GM19455 (cell line): ENCODE data around the gene CMTM7.

ENCODE experiments used
- ATAC-seq: cut with Tn5 transposase; IDR thresholded peaks from one replicate; pipeline ENCODE4 v1.9.1; 2021; ENCODE audit not compliant: unreplicated experiment

The CMTM7 gene, protein sequence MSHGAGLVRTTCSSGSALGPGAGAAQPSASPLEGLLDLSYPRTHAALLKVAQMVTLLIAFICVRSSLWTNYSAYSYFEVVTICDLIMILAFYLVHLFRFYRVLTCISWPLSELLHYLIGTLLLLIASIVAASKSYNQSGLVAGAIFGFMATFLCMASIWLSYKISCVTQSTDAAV

DNA sequence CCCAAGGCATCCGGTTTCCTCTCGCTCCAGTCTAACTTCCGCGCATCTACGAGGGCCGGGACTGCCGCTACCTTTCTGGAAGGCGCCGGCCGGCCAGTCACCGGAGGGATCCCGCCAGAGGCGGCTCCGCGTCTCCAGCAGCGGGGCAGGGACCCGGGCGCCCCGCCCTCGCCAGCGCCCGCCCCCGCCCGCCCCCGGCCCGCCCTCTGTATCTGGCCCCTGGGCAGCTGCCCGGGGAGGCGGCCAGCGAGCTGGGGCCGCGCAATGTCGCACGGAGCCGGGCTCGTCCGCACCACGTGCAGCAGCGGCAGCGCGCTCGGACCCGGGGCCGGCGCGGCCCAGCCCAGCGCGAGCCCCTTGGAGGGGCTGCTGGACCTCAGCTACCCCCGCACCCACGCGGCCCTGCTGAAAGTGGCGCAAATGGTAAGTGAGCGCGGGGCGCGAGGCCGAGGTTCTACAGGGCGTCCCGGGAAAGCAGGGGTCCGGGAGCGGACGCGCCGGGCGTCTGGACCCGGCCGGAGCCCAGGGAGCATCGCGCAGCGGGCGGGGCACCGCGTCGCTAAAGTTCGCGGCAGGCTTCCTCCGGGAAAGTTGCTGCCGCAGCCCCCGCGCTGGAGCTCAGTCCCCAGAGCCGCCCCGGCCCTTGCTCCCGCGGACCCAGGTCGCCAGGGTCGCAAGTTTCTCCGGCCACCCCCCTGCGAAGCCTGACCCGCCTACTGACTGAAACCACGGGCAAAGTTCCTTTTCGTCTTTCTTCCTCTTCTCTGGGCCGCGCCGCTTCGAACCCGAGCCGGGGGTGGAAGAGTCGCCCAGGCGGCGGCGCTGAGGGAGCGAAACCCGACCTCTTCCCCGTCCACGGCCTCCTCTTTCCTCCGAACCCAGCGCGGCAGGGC lies at the start of gene CMTM7:
CMTM7 (plus strand) TSS at position 211 of the 893 bp plus-strand sequence; CDS start at position 265, 54 bp downstream.
- peak; percentile 58 for ATAC-seq

DNA sequence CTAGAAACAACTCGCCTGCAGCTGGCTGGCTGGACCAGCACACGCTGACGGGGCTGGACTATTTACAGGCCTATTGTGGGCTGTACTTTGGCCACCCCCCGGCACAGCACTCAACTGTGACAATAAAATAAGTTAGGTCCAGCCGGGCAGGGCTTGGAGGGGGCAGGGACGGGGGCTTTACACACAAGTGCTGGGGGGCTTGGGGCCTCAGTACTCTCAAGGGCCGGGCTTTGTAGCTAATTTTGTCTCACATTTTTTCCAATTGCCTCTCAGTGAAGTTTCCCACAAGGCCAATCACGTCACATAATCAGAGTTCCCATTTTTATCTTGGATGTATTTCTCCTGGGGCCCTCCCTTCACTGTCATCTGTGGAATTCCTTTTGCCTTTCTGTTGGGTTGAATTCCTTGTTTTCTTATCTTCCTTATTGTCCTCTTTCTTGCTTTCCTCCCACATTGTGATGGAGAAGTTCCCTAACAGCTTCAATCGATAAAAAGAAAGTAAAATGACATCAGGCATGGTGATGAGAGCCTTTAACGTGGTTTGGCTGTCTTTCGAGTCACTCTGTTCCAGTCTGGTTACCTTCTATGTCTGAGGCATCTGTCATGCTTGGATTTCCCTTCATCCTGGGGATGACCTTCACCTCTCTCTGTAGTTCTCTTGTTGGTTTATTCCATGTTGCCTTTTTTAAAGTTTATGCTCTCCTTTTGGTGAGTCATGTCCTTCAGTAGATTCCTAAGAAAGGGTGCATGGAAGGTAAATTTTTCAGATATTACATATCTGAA lies 44.1 kb upstream of the CMTM7 start:
- no peak for ATAC-seq

DNA sequence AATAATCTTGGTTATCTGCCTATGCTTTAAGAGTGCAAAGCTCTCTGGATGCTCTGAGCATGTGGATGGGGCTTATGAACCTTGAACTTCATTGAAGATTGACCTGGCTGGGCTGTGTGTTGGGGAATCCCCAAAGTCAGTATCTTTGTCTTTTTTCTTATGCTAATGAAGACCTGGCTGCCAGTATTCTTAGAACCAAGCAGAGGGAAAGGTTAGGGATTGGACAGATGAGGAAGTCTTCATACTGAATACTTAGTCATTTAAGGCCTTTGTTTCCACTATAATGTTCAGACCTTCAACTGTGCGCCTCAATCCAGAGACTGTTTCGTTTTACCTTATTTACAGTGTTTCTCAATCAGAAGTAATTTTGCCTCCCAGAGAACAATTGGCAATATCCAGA lies 42.5 kb upstream of the CMTM7 start:
- no peak for ATAC-seq

DNA sequence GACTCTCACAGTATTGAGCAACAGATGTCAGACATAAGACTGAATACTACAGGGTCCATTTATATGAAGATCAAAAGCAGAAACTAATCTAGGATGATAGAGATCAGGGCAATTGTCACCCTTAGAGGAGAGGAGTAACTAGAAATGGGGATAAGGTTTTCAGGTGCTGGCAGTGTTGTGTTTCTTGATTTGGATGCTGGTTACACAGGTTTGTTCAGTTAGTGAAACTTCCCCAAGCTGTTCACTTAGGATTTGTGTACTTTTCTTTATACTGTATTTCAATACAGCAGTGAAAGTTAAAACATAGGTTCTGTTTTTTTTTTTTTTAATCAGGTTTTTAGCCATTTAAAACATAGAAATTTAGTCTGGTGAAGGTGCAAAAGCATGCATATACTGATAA lies 39.1 kb upstream of the CMTM7 start:
- ATAC-seq: no peak

DNA sequence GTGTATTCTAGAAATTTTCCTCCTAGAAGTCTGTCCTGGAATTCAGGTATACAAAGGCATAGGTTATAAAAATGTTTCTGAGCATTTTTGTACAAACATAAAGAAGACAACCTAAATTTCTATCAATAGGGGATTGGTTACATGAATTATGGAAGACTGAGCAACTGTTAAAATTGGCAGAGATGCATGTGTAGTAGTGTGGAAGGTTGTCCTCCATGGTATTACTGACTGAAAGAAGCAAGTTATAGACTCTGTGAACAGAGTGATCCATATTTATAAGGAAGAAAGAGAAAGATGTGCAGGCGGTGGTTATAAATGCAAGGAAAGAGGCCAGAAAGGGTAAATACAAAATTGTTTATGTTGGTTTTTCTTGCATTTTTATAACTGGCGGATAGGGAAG lies 38.3 kb upstream of the CMTM7 start:
- ATAC-seq: no peak

DNA sequence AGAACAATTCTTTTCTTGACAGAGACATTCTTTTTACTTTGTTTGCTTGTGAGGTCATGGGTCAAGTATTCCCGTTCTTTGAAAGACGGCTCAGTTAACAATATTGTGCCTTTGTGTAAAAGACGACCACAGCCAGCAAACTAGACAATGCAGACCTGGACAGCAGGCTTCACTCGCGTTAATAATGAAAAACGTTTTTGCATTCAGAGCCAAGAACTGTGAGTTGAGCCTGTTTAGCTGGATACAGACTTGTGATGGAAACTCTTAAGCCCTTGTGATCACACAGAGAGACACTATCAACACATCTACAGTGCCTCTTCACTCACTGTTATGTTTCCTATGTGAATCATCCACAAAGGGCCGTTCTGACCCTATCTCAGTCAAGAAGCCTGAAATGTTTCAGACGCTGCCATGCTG lies 37.3 kb upstream of the CMTM7 start:
- ATAC-seq: no peak

DNA sequence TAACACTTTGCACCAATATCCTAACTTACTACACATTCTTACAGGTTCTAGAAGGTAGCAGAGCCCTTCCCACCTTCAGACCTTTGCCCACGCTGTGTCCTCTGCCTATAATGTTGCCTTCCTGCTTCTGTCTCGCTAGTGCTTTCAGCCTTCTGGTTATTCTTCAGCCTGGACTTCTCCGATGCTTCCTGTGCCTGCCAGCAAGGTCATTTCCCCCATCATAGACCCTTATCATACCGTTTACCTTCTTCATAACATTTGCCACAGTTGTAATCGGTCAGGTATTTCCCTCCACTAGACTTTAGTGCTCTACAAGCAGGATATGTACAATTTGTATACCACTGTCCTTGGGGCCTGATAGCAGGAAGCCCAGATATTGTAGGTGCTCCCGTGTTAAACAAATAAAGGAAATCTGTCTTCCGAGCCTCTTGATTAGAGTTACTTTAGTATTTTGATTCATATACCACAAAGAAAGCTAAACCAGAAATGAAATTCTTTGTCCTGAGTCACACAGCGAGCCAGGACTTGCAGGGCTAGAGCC lies 35.8 kb upstream of the CMTM7 start:
- ATAC-seq: no peak

DNA sequence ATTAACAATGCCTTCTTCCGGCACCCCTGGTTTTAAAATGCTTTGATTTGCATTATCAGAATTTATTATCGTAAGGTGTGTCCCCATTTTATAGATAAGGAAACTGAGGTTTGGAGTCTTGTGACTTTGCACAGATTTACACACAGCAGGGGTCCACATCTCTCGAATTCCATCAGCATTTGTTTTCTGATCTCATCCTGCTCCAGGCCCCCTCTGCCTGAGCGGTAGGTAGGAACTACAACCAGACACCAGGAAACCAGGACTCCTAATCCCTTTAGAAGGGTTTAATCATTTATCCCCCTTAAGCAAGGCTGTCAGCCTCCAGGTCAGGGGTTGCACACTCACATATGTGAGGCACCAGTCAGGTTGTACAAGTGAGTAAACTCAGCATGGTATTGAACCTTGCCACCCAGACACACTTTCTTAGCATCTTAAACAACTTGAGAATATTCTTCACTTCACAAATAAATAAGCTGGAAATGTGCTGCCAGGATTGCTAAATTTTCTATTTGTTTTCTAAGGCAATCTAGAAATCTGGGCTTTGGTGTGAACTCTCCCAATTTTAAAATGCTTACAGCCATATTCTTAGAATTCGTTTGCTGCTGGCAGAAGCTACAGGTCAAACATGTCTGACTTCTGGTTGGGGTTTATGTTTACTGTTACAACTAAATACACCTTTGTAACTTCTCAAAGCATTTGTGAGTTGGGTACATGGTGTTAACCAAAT lies 31.7 kb upstream of the CMTM7 start:
- ATAC-seq: no peak

DNA sequence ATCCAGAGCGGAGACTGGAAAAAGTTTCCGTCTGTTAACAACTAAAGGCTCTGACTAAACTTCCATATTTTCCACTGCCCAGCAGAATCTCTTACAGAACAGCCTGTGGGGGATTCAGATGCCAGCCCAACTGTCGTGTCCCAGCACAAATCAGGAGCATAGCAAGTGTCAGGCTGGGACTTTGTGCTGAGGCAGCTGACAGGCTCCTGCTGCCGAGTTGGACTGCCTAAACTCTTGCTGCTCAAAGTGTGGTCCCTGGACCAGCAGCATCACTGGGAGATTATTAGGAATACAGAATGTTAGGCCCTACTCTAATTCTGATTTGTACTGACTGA lies 31.2 kb upstream of the CMTM7 start:
- ATAC-seq: no peak

DNA sequence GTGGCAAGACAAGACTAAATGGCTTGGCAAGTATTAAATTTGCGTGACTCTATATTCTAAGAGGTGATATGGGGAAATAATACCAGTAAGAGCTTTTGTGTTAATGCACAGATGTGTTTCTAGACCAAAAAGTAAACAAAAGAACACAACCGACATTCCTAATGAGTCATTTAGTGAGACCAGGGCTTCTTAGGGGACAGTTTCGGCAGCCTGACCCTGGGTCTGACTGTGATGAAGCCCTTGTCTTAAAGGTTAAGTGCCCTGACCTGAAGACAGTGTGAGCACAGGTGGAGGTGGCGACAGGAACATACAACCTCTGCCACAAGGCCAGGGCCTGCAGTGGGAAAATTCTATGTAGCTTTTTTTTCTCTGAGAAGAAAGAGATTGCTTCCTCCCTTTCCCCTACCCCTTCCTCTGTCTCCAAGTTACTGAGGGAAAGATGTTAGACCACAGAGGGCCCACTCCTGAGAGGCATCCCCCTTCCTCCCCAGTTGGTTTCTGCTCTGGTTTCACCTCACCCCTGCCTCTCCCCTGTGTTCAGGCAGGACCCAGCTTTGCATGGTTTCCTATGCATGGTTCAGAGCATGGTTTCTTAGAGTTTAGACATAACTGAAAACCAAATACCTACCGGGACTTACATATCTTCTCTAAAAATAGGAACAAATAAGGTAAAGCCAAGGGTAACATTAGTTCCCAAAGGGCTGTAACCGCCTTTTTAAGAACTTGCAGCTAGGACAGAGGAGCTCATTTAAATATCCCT lies 24.8 kb upstream of the CMTM7 start:
- peak; percentile 50 for ATAC-seq

DNA sequence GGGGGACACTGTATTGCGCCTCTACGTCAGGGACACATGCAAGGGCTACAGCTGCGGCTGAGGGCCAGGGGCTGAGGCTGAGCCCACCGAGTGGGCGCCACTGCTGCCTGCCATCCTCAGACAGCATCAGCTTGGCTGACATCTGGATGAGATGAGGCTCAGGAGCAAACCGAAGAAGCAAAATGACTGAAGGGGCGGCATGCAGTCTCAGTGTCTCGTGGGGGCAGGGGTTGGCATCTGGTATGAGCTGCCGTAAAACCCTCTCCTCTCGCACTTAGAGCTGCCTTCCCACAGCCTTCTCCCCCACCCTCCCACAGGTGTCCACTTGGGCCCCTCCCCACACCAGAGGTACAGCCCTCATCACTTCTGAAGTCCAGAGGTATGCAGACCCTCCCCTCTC lies 24.2 kb upstream of the CMTM7 start:
- ATAC-seq: no peak

DNA sequence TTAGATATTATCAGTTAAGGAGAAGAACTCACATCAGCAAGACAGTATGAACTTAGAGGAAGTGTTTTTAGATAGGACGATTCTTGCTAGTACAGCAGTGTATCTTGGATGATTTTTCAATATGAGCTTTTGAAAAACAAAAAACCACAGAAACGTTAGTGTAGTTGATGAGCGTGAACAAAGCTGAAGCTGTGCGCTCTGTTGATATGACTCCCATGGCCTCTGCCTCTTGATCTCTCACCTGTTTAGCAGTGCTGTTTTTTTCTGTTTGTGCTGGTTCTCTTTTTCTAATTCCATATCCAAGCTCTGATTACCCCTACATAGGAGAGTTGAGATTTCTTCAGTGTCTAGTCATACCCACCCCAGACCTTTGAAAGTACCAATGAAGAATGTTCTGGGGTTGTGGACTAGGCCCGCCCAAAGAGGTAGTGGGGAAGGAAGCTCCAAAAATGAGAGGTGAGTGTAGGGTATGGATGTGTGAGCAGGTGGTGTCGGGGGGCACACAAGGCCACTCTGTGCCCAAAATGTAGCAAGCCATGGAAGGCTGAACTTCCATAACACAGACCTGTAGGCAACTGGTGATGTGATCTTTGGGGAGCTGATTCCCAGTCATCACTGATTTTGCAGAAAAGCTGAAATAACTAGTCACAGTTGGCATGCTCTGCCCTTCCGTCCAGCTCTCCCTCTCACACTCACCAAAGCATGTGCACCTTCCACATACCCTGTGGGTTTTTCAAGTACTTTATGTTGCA lies 20.0 kb upstream of the CMTM7 start:
- ATAC-seq: no peak

DNA sequence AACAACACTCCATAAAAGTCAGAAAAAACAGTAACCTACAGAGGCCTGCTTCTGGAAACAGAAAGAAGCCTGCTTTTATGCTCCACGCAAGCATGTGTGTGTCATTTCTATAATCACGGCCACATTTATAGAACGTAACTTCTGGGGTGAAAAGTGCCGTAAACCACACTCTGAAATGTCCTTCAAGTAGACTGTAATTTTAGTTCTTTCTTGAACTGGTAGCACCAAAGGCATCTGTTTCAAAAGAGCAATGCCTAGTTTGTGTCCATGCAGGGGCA lies 19.5 kb upstream of the CMTM7 start:
- ATAC-seq: no peak

DNA sequence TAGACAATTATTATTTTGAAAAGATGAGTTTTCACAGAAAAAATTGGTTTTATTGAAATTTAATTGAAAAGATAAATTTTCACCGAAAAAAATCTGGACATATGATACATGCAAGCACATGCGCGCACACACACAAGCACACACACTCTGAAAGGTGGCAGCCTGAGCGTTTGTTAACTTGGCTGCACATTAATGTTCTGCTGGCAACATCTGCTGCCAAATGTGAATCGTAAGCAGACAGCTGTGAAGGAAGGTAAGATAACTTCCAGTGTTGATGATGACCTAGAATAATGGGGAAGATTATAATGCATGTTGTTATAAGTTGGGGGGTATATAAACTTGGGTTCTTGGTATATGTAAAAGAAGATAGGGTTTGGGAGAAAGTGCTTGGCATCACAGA lies 18.4 kb upstream of the CMTM7 start:
- ATAC-seq: no peak

DNA sequence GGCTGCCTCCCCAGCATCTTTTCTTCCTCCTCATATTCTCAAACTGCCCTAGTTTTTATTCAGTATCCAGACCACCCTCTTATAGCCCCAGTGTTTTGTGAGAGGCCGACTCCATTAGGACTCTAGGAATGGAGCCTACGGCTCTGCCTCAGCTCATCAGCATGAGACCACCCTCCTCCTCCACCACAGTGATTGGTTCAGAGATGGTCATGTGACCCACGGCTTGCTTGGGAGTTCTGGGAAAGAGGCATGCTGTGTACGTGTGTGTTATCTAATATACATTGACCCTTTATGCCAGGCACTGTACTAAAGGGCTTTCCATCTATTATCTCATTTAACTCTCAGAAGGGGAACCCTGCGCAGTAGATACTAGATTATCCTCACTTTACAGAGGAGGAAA lies 17.8 kb upstream of the CMTM7 start:
- no peak for ATAC-seq

DNA sequence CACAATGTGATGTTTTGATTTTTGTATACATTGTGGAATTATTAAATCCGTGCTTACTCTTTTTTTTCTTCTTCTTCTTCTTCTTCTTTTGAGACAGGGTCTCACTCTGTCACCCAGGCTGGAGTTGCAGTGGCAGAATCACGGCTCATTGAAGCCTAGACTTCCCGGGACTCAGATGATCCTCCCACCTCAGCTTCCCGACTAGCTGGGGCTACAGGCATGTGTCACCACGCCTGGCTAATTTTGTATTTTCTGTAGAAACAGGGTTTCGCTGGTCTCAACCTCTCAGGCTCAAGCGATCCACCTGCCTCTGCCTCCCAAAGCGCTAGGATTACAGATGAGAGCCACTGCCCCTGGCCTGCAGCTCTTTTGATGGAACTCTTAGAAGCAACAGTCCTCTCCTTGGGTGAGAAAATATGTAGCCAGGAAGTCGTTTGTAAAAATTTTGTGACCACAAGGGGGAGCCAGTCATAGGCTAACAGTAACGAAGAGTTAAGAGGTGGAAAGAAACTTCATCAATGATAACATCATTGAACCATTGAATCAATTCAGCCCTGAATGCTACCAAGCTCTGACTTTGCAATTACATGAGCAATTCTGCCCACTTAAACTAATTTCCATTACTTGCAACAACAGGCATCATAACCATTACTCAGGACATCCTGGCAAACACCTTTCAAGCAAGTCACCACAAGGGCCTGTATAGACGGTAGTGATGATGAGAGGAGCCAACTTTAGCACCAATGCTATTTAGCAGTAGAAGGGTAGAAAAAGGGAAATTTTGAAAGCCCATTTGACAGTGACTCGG lies 16.7 kb upstream of the CMTM7 start:
- no peak for ATAC-seq

DNA sequence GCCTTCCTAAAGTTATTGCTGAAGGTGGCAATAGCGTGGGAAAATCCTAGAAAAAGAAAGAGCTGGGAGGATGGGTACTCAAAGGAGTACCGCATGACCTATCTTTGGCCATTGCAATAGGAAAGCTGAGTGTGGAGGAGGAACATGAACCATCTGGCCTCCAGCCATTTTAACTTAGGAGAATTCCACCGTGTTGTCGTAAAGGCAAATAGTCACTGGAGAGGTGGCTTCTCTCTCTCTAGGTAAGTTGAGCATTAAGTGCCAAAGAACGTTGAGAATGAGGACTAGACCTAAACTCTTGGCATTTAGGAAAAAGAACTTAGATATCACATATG lies 16.1 kb upstream of the CMTM7 start:
- no peak for ATAC-seq

DNA sequence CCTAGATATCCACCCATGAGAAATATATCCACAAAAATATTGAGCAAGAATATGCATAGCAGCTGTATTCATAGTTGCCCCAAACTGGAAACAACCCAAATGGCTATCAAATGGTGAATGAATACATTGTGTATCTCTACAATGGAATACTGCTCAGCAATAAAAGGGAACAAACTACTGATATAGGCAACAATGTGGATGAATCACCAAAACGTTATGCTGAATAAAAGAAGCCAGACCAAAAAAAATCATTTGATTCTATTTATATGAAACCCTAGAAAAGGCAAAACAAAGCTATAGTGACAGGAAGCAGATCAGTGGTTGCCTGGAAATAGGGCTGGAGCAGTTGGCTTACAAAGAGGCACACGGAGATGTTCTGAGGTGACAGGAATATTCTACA lies 15.5 kb upstream of the CMTM7 start:
- ATAC-seq: no peak

DNA sequence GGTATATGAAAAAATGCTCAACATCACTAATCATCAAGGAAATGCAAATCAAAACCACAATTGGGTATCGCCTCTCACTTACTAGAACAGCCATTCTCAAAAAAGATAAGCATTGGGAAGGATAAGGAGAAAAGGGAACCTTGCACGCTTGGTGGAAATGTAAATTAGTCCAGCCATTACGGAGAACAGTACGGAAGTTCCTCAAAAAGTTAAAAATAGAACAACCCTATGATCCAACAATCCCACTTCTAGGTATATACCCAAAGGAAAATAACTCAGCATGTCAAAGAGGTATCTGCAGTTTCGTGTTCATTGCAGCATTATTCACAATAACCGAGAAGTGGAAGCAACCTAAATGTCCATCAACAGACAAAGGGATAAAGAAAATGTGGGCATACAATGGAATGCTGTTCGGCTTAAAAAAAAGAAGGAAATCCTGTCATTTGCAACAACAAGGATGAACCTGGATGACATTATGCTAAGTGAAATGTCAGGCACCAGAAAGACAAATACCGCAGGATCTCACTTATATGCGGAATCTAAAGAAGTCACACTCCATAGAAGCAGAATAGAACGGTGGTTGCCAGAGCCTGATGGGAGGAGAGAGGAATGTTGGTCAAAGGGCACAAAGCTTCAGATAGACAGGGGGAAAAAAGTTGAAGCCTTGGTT lies 11.7 kb upstream of the CMTM7 start:
- ATAC-seq: no peak
